ENCODE data around the gene LYSMD1.

Gene LYSMD1

DNA sequence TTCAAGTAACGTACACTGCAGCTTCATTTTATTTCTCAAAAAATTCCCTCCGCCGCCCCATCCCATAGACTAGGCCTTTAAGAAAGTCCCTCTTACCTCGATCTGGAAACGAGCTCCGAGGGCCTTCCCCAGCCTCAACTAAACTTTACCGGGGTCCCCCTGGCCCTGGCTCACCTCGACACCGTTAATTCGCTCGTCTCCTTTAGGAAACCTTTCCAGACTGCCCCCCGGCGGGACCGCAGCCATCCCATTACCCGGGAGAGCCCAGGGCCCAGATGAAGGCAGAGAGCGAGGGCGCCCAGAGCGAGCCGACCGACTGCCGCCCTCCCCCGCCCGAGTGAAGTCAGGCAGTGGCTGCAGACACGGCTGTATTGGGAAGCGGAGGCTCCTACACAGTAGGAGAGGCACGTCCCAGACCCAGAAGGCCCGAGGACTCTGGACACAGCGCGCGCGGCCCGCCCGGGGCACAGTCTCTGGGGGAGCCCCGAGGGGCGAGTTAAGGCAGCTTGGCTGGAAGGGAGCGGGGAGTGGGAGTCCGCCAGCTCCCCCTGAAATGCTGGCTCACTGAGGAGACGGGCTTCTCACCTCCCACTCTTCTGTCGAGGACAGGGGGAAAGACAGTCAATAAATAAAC, 33.9 kb downstream of the LYSMD1 start:
- H3K9ac ChIP-seq, result peak overlapping the region in 6 of 11 experiments; percentile 5 to 42 (median 21); a peak in 5 of 22 replicates
- H3K27ac ChIP-seq, result no peak overlapping the region
- H3K36me3 ChIP-seq, result peaks cover 28 to 62% (median 53%) of the 10 kb centered on the region in 11 experiments
- TF ChIP-seq Cebpa-rat (IDR thresholded peaks at IDR 0.05), result no peak
- peaks cover 0 to 56% (median 27%) of the 10 kb centered on the region in 11 experiments; a peak in 13 of 22 replicates for H4K20me1 ChIP-seq
- no peaks in the 10 kb centered on the region for H3K9me3 ChIP-seq (replicated peaks in 1 of 11)
- H3K4me1 ChIP-seq, result peaks cover 0 to 12% (median 4%) of the 10 kb centered on the region in 10 experiments; a peak in 4 of 20 replicates
- peak overlapping the region in 9 of 11 experiments; percentile 35 to 64 (median 47); a peak in 15 of 22 replicates for H3K4me2 ChIP-seq
- H3K27me3 ChIP-seq, result peaks cover 0 to 14% (median 0%) of the 10 kb centered on the region in 11 experiments; a peak in 4 of 22 replicates
- no peak overlapping the region for H3K4me3 ChIP-seq

DNA sequence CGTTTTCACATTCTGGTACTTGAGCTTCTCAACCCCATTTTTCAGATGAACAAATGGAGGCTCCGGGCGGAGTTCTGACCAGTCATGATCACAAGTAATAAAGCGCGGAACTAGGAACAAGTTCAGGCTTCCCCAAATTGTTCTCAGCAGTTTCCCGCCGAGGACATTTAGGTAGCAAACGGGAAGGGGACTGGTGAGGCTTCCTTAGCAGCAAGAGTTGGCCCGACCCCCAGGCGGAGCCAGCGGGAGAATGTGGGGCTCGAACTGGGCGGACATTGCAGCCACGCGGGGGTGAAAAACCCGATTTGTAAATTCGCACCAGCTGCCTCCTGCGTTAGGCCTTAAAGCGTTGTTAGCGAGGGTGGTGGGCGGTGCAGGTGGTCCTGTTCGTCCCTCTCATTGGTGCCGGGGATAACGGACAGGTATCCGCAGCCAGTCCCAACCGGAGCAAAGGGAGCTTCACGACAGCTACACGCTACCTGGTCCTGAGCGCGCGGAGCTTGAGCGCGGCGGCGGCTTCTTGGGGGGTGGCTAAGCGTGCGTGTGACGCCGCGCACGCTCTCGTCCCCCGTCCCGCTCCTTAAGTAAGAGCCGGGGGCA, 34.6 kb downstream of the LYSMD1 start:
- Histone ChIP-seq H3K27me3 (peaks cover 0 to 14% (median 0%) of the 10 kb centered on the region in 11 experiments; a peak in 4 of 22 replicates), H3K9ac (peak overlapping the region in 7 of 11 experiments; percentile 5 to 42 (median 33); a peak in 9 of 22 replicates), H3K4me2 (peak overlapping the region in 10 of 11 experiments; percentile 35 to 73 (median 47); a peak in 18 of 22 replicates), H3K9me3 (replicated peaks in 1 of 11) (no peaks in the 10 kb centered on the region), H3K4me3 (peak overlapping the region in 3 of 10 experiments; percentile 20 to 37 (median 23); a peak in 1 of 20 replicates), H4K20me1 (peaks cover 0 to 49% (median 27%) of the 10 kb centered on the region in 11 experiments; a peak in 13 of 22 replicates), H3K36me3 (peaks cover 21 to 55% (median 45%) of the 10 kb centered on the region in 11 experiments; a peak in 21 of 22 replicates), H3K4me1 (peaks cover 0 to 12% (median 4%) of the 10 kb centered on the region in 10 experiments; a peak in 4 of 20 replicates), H3K27ac (peak overlapping the region in 1 of 11 experiments; percentile 11; a peak in 2 of 22 replicates)
- no peak for TF ChIP-seq Cebpa-rat (IDR thresholded peaks at IDR 0.05)

DNA sequence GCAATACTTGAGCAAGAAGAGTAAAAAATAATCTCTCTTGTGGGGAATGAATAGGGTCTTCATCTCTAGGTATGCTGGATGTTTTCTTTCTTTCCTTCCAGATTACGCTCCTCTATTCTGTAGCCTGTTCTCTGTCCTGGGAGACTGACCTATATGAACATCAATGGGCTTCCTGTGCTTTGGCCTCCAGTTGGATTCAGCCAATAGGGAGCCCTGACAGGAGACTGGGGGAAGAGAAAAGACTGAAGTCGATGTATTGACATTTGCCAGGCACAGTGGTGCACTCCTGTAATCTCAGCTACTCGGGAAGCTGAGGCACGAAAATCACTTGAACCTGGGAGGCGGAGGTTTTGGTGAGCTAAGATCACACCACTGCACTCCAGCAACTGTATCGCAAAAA, 36.9 kb downstream of the LYSMD1 start:
- peaks cover 0 to 14% (median 0%) of the 10 kb centered on the region in 11 experiments; a peak in 4 of 22 replicates for H3K27me3 ChIP-seq
- no peak for TF ChIP-seq Cebpa-rat (IDR thresholded peaks at IDR 0.05)
- peaks cover 0 to 12% (median 4%) of the 10 kb centered on the region in 10 experiments; a peak in 4 of 20 replicates for H3K4me1 ChIP-seq
- peaks cover 3 to 32% (median 22%) of the 10 kb centered on the region in 11 experiments; a peak in 19 of 22 replicates for H3K36me3 ChIP-seq
- no peaks in the 10 kb centered on the region for H3K9me3 ChIP-seq (replicated peaks in 1 of 11)
- H3K27ac ChIP-seq, result no peak overlapping the region
- no peak overlapping the region for H3K9ac ChIP-seq
- H3K4me2 ChIP-seq, result no peak overlapping the region
- peaks cover 0 to 31% (median 18%) of the 10 kb centered on the region in 11 experiments; a peak in 12 of 22 replicates for H4K20me1 ChIP-seq
- H3K4me3 ChIP-seq, result no peak overlapping the region

DNA sequence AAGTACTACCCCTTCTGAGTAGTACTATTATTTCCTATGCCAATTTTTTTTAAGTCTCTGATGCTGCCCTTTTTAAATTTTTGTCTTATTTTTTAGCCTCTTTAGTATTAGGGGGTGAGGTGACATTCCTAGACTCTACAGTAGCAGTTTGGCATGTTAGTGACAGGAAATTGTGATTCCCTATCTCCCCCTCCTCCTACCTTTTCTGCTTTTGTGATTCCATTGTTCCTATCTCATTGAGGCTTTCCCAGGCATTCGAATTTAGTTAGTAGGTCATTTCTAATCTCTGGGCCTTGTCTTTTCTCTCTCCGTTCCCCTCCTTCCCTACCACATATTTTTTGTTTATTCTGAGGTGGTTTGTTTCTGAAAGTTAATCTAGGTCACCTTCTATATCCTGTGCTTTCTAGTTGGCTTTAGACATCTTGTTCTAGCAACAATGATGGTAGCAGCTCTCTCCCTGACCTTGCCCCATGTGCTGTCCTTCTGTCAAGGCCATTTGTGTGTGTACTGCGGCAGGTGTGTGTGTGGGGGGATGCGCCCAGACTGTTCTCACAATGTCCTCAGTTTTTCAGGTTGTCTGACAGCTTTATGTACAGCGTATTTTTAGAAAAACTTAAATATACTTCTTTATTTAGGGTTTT, 40.8 kb downstream of the LYSMD1 start:
- Histone ChIP-seq H3K4me2 (no peak overlapping the region), H3K9me3 (replicated peaks in 1 of 11) (no peaks in the 10 kb centered on the region), H3K4me1 (no peaks in the 10 kb centered on the region), H3K36me3 (peaks cover 0 to 7% (median 0%) of the 10 kb centered on the region in 11 experiments; a peak in 3 of 22 replicates), H3K27me3 (no peaks in the 10 kb centered on the region), H3K4me3 (no peak overlapping the region), H3K27ac (no peak overlapping the region), H4K20me1 (no peaks in the 10 kb centered on the region; a peak in 1 of 22 replicates), H3K9ac (no peak overlapping the region)
- no peak for TF ChIP-seq Cebpa-rat (IDR thresholded peaks at IDR 0.05)

DNA sequence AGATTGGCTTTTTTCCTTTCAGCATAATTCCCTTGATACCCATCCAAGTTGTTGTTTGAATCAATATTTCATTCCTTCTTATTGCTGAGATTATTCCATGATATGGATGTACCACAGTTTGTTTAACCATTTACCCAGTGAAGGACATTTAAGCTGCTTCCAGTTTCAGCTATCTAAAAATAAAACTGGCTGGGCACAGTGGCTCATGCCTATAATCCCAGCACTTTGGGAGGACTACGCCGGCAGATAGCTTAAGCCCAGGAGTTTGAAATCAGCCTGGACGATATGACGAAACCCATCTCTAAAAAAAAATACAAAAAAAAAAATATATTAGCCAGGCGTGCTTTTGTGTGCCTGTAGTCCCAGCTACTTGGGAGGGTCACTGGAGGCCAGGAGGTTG, 51.8 kb downstream of the LYSMD1 start:
- Histone ChIP-seq H3K4me1 (no peaks in the 10 kb centered on the region), H3K4me3 (no peak overlapping the region), H3K36me3 (peaks cover 7 to 36% (median 19%) of the 10 kb centered on the region in 11 experiments; a peak in 20 of 22 replicates), H3K4me2 (no peak overlapping the region), H3K9me3 (replicated peaks in 1 of 11) (no peaks in the 10 kb centered on the region), H3K27me3 (no peaks in the 10 kb centered on the region), H3K27ac (no peak overlapping the region), H3K9ac (no peak overlapping the region), H4K20me1 (no peaks in the 10 kb centered on the region)
- TF ChIP-seq Cebpa-rat (IDR thresholded peaks at IDR 0.05), result no peak

All from BLaER1 treated with 17β-estradiol and CSF1 and Interleukin-3, amounts not matched to agents 10 nM and 100 nM (cell line).